Uterus (tissue), 2 donors: ENCODE measurements around the gene C1orf198.

Experiments
- CTCF ChIP-seq, 4 experiments: fragments of 200-600 bp in 2 of 4; fragments of 450-650 bp in 2 of 4; sonication (generic) in 2 of 4; IDR thresholded peaks; one replicate each; pipeline ENCODE4 v1.5.1; 2016 to 2019; ENCODE audit warnings: antibody characterized with exemption in 4 of 4, mild to moderate bottlenecking in 2 of 4, moderate library complexity in 1 of 4
- POLR2A ChIP-seq, 2 donors: fragments of 450-650 bp; IDR thresholded peaks; one replicate each; pipeline ENCODE4 v1.6.1; 2016; ENCODE audit warnings: antibody characterized with exemption in 2 of 2, mild to moderate bottlenecking in 1 of 2, moderate library complexity in 1 of 2

- TF ChIP-seq CTCF (IDR thresholded peaks at IDR 0.05): no peak
- TF ChIP-seq POLR2A (IDR thresholded peaks at IDR 0.05): no peak
Measured at GRCh38 chr1:230905733-230906132, 37.4 kb upstream of the C1orf198 start.
